ENCODE results near the gene IFNL1. TPM values are rescaled to one million over a fixed set of nuclear protein-coding genes. Genes with fewer than 3 reads are reported as not detected.

IFNL1 gene
- total and polyA plus RNA-seq, 2 donors (not counting 3 experiments of a cell fraction or from before 2014, with no cell fraction given): not detected

- no peaks in the 10 kb centered on the region for H3K9me3 ChIP-seq (replicated peaks; ENCODE audit: control insufficient read depth, insufficient read depth, low read length)
- dilution Hi-C loops (cut with MboI; ENCODE audit: extremely low pct_ligation_motif_present, low sequenced_read_pairs) (no loop called here), intact Hi-C loops (cut with micrococcal nuclease) (no loop called here)
- ChIA-PET POLR2A (no interaction called here), CTCF (no interaction called here)
- FAIRE-seq: peak; percentile 26
- no peaks in the 10 kb centered on the region for H3K79me2 ChIP-seq (ENCODE audit: control insufficient read depth, insufficient read depth, low read length)
- H3K4me2 ChIP-seq (ENCODE audit: insufficient read depth, low read length): no peak overlapping the region
- H3K4me3 ChIP-seq (replicated peaks in 1 of 3; ENCODE audit: insufficient read depth in 1 of 3, low read depth in 1 of 3, low read length in 3 of 3): no peak overlapping the region
- H2AFZ ChIP-seq (ENCODE audit: low read depth, low read length): peak overlapping the region; percentile 62
- no peaks in the 10 kb centered on the region for H3K9me1 ChIP-seq (replicated peaks; ENCODE audit: control insufficient read depth, extremely low read depth, insufficient read depth, low read length)
- H3K36me3 ChIP-seq (ENCODE audit: control insufficient read depth in 2 of 2, extremely low read depth in 1 of 2, insufficient read depth in 2 of 2, low read length in 2 of 2): no peaks in the 10 kb centered on the region
- H3K27me3 ChIP-seq (ENCODE audit: control insufficient read depth in 2 of 2, insufficient read depth in 2 of 2, low read length in 2 of 2): peaks cover 28 to 34% of the 10 kb centered on the region in 2 experiments
- H3K4me1 ChIP-seq (ENCODE audit: control insufficient read depth, extremely low read depth, insufficient read depth, low read length): no peaks in the 10 kb centered on the region
- peak; percentile 13 for DNase-seq (ENCODE audit: low read depth, low spot score)
- H4K20me1 ChIP-seq (replicated peaks; ENCODE audit: control insufficient read depth, extremely low read depth, insufficient read depth, low read length): no peaks in the 10 kb centered on the region
- no TSS peak for BruUV-seq (replicated peaks)
- H3K9ac ChIP-seq (replicated peaks; ENCODE audit: extremely low read depth, insufficient read depth, low read length): no peak overlapping the region
- TF ChIP-seq POLR2A (IDR thresholded peaks at IDR 0.05; ENCODE audit: low read depth, low read length) (no peak), GATA2 (IDR thresholded peaks at IDR 0.05; ENCODE audit: insufficient read depth, insufficient read length, low read depth, low read length) (no peak), JUN (IDR thresholded peaks at IDR 0.05; ENCODE audit: borderline replicate concordance, insufficient read depth, insufficient read length, low read depth) (no peak), FOS (IDR thresholded peaks at IDR 0.05; ENCODE audit: borderline replicate concordance, insufficient read depth, low read length) (no peak), POLR2AphosphoS5 (IDR thresholded peaks at IDR 0.05; ENCODE audit: insufficient read depth, low read depth, low read length) (no peak), MAX (IDR thresholded peaks at IDR 0.05; ENCODE audit: insufficient read depth, insufficient read length) (no peak), EZH2 (IDR thresholded peaks at IDR 0.05; ENCODE audit: borderline replicate concordance, low read depth, low read length, severe bottlenecking) (no peak), MYC (IDR thresholded peaks at IDR 0.05; ENCODE audit: low read depth, low read length) (no peak)
- TF ChIP-seq, protein P1, sequence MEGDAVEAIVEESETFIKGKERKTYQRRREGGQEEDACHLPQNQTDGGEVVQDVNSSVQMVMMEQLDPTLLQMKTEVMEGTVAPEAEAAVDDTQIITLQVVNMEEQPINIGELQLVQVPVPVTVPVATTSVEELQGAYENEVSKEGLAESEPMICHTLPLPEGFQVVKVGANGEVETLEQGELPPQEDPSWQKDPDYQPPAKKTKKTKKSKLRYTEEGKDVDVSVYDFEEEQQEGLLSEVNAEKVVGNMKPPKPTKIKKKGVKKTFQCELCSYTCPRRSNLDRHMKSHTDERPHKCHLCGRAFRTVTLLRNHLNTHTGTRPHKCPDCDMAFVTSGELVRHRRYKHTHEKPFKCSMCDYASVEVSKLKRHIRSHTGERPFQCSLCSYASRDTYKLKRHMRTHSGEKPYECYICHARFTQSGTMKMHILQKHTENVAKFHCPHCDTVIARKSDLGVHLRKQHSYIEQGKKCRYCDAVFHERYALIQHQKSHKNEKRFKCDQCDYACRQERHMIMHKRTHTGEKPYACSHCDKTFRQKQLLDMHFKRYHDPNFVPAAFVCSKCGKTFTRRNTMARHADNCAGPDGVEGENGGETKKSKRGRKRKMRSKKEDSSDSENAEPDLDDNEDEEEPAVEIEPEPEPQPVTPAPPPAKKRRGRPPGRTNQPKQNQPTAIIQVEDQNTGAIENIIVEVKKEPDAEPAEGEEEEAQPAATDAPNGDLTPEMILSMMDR (IDR thresholded peaks at IDR 0.05; ENCODE audit: extremely low read depth in 1 of 2, insufficient read depth in 1 of 2, low read depth in 1 of 2, low read length in 2 of 2): no peak
- no peak overlapping the region for H3K27ac ChIP-seq (ENCODE audit: insufficient read depth, low read depth, low read length)
Observed at GRCh38 chr19:39246951-39247669, 49.1 kb upstream of the IFNL1 start.

All from endothelial cell of umbilical vein (primary cell).